Vagina (tissue), 2 donors: ENCODE results near the gene FAM53B.

Experiments
- CTCF ChIP-seq, 3 experiments: fragments of 450-650 bp in 2 of 3; fragments of 200-600 bp in 1 of 3; sonication (generic) in 1 of 3; IDR thresholded peaks; one replicate each; pipeline ENCODE4 v1.5.1; 2017 to 2019; ENCODE audit warnings: antibody characterized with exemption in 3 of 3, mild to moderate bottlenecking in 2 of 3, moderate library complexity in 2 of 3
- POLR2A ChIP-seq, 2 donors: fragments of 450-650 bp; IDR thresholded peaks; one replicate each; pipeline ENCODE4 v1.6.1; 2017; ENCODE audit warnings: antibody characterized with exemption in 2 of 2, mild to moderate bottlenecking in 2 of 2, moderate library complexity in 2 of 2
- POLR2AphosphoS5 ChIP-seq, 2 donors: sonication (generic); formaldehyde crosslinking; IDR thresholded peaks; one replicate each; pipeline ENCODE4 v1.9.0; 2017; ENCODE audit warnings: antibody characterized with exemption in 2 of 2, mild to moderate bottlenecking in 2 of 2, low read depth in 1 of 2; ENCODE audit not compliant: insufficient read depth in 1 of 2

- no peak for TF ChIP-seq CTCF (IDR thresholded peaks at IDR 0.05)
- TF ChIP-seq POLR2A (IDR thresholded peaks at IDR 0.05), result no peak
- TF ChIP-seq POLR2AphosphoS5 (IDR thresholded peaks at IDR 0.05; ENCODE audit: insufficient read depth in 1 of 2, low read depth in 1 of 2), result no peak
Measured at GRCh38 chr10:124725791-124726190, 18.4 kb downstream of the FAM53B start.
